Coronary artery (tissue), 2 donors: ENCODE data around the gene RNH1.
A peak's percentile ranks its signal among the peaks of the same experiment; 100 is the strongest.

Experiments
- DNase-seq: peaks from one replicate; pipeline ENCODE4 v3.0.0-alpha.2; 2017; ENCODE audit warnings: low spot score
- H3K27ac ChIP-seq, 2 donors: fragments of 200-600 bp; sonication (generic); one replicate each; pipeline ENCODE4 v1.5.1; 2016 to 2019
- H3K4me3 ChIP-seq: fragments of 200-600 bp; sonication (generic); 2 replicates; pipeline ENCODE4 v1.5.1; 2016; ENCODE audit warnings: mild to moderate bottlenecking, moderate library complexity
- CTCF ChIP-seq: fragments of 200-600 bp; sonication (generic); IDR thresholded peaks from one replicate; pipeline ENCODE4 v1.5.1; 2019; ENCODE audit warnings: antibody characterized with exemption

The RNH1 gene

DNA sequence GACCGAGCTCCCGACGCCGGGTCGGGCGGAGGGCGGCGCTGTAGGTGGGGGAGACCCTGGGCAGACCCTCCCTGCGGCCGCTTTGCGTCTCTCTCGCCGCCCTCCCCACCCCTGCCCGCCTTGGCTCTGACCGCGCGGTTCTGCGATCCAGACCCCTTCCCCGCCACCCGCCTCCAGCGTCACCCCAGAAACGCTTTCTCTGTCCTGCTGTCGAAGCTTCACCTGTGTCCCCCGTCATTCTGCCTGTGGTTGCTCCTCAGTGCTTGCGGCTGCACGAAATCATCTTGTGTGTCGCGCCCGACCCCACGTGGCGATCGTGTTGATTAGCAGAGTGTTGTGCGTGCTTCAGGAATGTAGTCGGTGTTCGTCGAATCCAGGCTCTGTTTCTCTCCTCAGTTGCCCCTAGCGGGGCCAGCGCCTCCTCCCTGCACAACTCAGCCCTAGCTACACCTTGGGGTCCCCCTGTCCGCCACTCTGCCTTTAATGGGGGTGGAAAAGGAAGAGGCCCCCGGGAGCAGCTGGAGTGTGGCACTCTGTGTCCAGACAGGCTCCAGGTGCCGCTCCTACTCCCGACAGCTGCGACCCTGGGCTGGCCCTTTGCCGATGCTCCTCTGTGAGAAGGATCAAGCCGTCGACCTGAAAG is 56.1 kb downstream of the RNH1 start:
- Histone ChIP-seq H3K4me3 (peak overlapping the region; percentile 96), H3K27ac (peak overlapping the region; percentile 75 to 93)
- TF ChIP-seq CTCF, result no peak
- DNase-seq, result no peak

GRCh38 chr11:449889-450808 is 56.9 kb downstream of the RNH1 start, which contains the start of gene PTDSS2:
Gene PTDSS2, plus strand, starts transcription at chr11:450279. Its CDS starts 177 bp downstream, at chr11:450456.
- Histone ChIP-seq H3K4me3 (peak within 1 kb of the TSS; percentile 96), H3K27ac (peak within 1 kb of the TSS; percentile 75 to 93)
- TF ChIP-seq CTCF, result no peak
- DNase-seq, result peak; percentile 97

DNA sequence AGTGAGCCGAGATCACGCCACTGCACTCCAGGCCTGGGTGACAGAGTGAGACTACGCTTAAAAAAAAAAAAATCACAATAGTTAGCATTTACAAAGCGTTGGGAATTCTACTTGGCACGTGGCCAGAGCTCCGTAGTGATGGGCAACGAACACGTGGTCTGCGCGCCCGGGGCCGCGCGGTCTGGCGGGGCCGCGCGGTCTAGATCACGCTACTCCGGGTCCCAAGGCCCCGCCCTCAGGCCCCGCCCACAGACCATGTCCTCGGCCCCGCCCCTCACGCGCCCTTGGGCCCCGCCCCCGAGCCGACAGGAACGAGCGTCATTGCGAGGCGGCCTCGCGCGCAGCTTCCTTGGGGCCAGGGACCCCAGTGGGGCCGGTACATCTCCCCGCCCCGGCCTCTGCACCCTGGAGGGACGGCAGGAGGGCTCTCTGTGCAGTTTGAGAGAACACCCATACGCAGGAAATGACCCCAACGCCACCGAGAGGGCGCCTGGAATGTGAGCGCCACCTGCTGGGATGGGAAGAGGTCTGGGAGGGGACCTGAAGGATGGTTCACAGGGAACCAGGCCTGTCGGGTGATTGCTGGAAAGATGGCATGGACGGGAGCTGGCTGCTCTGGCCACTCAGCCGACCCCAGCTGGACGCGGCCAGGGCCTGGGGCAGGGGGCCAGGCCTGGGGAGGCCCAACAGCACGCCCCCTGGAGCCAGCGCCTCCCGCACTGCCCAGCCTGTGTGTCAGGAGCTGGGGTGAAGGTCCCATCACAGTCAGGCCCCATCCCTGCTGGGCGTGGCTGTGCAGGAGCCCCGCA is 58.9 kb downstream of the RNH1 start:
- Histone ChIP-seq H3K4me3 (peak overlapping the region; percentile 81), H3K27ac (peak overlapping the region; percentile 84 to 93)
- TF ChIP-seq CTCF, result peak; percentile 52
- peak; percentile 96 for DNase-seq

DNA sequence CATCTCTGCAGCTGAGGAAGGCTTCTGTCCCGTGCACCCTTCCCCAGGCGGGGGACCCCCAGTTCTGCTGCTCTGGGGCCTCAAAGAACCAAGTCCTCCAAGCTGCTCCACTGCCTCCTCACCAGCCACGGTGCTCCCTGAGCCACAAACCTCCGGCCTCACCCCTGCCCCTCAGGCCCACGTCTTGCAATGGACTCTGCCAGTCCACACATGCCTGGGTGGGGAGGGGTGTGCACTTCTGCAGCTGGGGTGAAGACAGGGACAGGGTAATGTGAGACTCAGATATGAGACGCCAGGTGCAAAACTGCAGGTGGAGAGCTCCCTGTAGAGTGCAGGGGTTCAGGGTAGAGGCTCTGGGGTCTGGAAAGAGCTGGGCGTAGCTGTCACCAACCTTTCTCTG is 60.2 kb downstream of the RNH1 start:
- TF ChIP-seq CTCF, result no peak
- Histone ChIP-seq H3K4me3 (no peak overlapping the region), H3K27ac (no peak overlapping the region)
- DNase-seq, result no peak

GRCh38 chr11:445765-446588 is 61.1 kb downstream of the RNH1 start:
- H3K27ac ChIP-seq, result no peak overlapping the region
- no peak for DNase-seq

More at GRCh38 chr11:445765-446588, 61.1 kb downstream of the RNH1 start:
- H3K4me3 ChIP-seq, result no peak overlapping the region
- TF ChIP-seq CTCF, result no peak
